GF-D8 (cell line): ENCODE data around the gene C1QL2.

ENCODE experiments used
- DNase-seq: peaks from one replicate; lab custom pipeline; 2025; lab: John Stamatoyannopoulos, UW

C1QL2 gene

GRCh38 chr2:119179202-119179601, 20.7 kb upstream of the C1QL2 start:
- DNase-seq = no peak

GRCh38 chr2:119178776-119179175, 20.2 kb upstream of the C1QL2 start:
- DNase-seq = no peak

- DNase-seq = no peak
These were observed 19.3 kb upstream of the C1QL2 start for GRCh38 chr2:119177838-119178190.

- DNase-seq = no peak
These were observed 18.8 kb upstream of the C1QL2 start for GRCh38 chr2:119177171-119177837.

- no peak for DNase-seq
These were observed 17.0 kb upstream of the C1QL2 start for GRCh38 chr2:119175517-119175916.

GRCh38 chr2:119174993-119175347, 16.4 kb upstream of the C1QL2 start:
- DNase-seq = no peak

GRCh38 chr2:119174216-119174992, 15.9 kb upstream of the C1QL2 start:
- DNase-seq = no peak

- DNase-seq = no peak
These were observed 15.1 kb upstream of the C1QL2 start for GRCh38 chr2:119173556-119174060.

GRCh38 chr2:119170504-119170903, 12.0 kb upstream of the C1QL2 start:
- DNase-seq = no peak

- no peak for DNase-seq
These were observed 11.2 kb upstream of the C1QL2 start for GRCh38 chr2:119169717-119170116.

- DNase-seq = no peak
These were observed 1.9 kb upstream of the C1QL2 start for GRCh38 chr2:119160361-119160990.

GRCh38 chr2:119157850-119158511, 570 bp downstream of the C1QL2 start:
- DNase-seq = no peak

- no peak for DNase-seq
These were observed 1.4 kb downstream of the C1QL2 start for GRCh38 chr2:119156891-119157773.

- DNase-seq = no peak
These were observed 2.3 kb downstream of the C1QL2 start for GRCh38 chr2:119156105-119156890.

GRCh38 chr2:119155633-119156032, 2.9 kb downstream of the C1QL2 start:
- no peak for DNase-seq

GRCh38 chr2:119154076-119154475, 4.5 kb downstream of the C1QL2 start:
- DNase-seq = no peak

- DNase-seq = no peak
These were observed 8.9 kb downstream of the C1QL2 start for GRCh38 chr2:119149611-119150010.

- DNase-seq = no peak
These were observed 10.5 kb downstream of the C1QL2 start for GRCh38 chr2:119147776-119148715.

GRCh38 chr2:119144806-119145205, 13.7 kb downstream of the C1QL2 start:
- DNase-seq = no peak

- DNase-seq = no peak
These were observed 15.7 kb downstream of the C1QL2 start for GRCh38 chr2:119142824-119143223.
